ENCODE measurements around the gene UBR1. TPM values are rescaled to one million over a fixed set of nuclear protein-coding genes. Genes with fewer than 3 reads are reported as not detected.

UBR1 gene
- total RNA-seq, 1 experiment from 2014 or later, result 17.9 TPM

DNA sequence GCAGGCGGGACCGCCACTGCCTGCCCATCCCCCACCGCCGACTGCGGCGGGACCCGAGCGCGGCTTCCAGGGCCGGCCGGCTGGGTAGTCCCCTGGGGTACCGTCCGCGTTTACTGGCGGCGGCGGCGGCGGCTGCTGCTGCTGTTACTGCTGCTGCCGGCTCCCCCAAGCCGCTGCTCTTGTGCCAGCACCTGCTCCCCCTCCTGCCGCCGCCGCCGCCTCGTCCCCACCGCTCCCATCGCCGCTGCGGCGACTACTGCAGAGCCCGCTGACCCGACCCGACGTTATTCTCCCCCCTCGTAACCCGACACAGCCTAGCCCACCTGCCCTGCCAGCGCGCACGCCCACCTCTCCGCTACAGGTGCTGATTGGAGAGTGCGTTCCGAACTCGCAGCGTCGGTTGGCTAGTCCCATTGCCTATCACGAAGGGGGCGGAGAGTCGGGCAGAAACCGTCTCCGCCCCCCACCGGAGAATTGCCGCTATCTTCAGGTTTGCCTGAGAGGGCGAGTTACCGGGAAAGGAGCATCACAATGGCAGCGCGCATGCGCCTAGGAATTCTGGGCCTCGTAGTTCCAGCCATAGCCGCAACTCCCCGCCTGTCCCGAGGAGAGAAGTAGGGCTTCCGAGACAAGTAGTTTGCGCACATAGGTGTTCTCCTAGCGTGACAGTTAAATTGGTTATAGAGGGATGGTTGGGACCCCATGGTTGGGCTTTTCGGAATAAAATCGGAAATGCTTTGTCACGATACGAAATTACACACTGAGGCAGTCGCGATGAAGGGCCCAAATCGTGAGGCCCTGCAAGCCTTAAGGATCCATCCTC lies 185.1 kb downstream of the UBR1 start, which contains the start of gene TTBK2 (continued):
- TF ChIP-seq, protein P1, sequence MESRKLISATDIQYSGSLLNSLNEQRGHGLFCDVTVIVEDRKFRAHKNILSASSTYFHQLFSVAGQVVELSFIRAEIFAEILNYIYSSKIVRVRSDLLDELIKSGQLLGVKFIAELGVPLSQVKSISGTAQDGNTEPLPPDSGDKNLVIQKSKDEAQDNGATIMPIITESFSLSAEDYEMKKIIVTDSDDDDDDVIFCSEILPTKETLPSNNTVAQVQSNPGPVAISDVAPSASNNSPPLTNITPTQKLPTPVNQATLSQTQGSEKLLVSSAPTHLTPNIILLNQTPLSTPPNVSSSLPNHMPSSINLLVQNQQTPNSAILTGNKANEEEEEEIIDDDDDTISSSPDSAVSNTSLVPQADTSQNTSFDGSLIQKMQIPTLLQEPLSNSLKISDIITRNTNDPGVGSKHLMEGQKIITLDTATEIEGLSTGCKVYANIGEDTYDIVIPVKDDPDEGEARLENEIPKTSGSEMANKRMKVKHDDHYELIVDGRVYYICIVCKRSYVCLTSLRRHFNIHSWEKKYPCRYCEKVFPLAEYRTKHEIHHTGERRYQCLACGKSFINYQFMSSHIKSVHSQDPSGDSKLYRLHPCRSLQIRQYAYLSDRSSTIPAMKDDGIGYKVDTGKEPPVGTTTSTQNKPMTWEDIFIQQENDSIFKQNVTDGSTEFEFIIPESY (IDR thresholded peaks at IDR 0.05; ENCODE audit: extremely low read depth, insufficient replicate concordance, low read length), result no peak

DNA sequence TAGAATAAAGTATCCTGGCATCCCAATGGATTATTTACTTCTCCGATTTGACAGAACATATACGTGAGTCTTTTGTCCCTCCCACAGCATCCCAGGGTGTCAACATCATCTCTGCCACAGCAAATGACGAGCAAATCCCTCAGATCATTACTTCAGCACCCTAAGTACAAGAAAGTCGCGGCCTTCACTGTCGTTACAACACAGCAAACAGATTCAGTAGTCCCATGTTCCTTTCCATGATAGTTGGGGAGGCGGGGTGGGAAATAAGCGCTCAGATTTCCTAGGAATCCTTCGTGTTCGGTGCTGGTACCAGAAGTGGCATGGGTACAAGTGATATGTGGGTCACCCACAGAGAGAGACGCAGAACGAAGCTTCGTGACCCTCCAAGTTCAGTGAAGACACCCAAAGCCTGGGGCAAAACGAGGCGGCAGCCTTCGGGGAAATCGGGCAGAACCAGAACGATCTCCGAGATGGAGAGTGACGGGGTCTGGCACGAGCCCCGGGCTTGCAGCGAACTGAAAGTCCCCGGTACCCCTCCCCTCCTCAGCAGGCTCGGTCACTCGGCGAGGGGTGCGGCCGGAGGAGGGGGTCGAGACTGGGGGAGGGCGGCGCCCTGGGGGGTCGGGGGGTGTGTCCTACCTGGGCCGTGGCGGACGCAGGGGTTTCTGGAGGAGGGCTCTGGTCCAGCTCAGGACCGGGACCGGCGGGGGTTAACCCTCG lies 185.9 kb downstream of the UBR1 start:
- peak overlapping the region; percentile 46; the same call in 1 of the 2 replicates for H3K27ac ChIP-seq (ENCODE audit: low read depth, low read length)
- ATAC-seq, result no peak; the same call in 1 of the 2 replicates
- no peaks in the 10 kb centered on the region for H3K79me2 ChIP-seq (ENCODE audit: insufficient read depth, low read length)
- H2AFZ ChIP-seq (ENCODE audit: low read depth, low read length, poor library complexity, severe bottlenecking), result peak overlapping the region; percentile 65
- no peaks in the 10 kb centered on the region for H3K9me3 ChIP-seq (ENCODE audit: control insufficient read depth in 1 of 2, insufficient read depth in 1 of 2, low read depth in 1 of 2, low read length in 2 of 2)
- peak overlapping the region; percentile 75 for H3K4me3 ChIP-seq (replicated peaks in 1 of 2; ENCODE audit: low read depth in 1 of 2, low read length in 2 of 2)
- H3K4me1 ChIP-seq (ENCODE audit: control insufficient read depth in 1 of 2, insufficient read depth in 2 of 2, low read length in 2 of 2), result peaks cover 5 to 15% of the 10 kb centered on the region in 2 experiments
- H3K9me2 ChIP-seq (ENCODE audit: insufficient read depth), result no peaks in the 10 kb centered on the region
- intact Hi-C loops (cut with micrococcal nuclease), result loop anchor here (10.0 kb wide), 1 partner anchor 365 kb away; no protein-coding TSS in a partner anchor
- H3K4me2 ChIP-seq (ENCODE audit: low read length), result peak overlapping the region; percentile 97
- RAD21 ChIA-PET (ENCODE audit: low non-redundant PET in 1 of 2, low total read pairs in 2 of 2, uncharacterized antibody in 2 of 2, unreplicated experiment in 2 of 2), result no interaction called here
- no peak for DNase-seq (ENCODE audit: low read depth, low spot score)
- H3K36me3 ChIP-seq (ENCODE audit: control insufficient read depth in 1 of 2, insufficient read depth in 2 of 2, low read length in 2 of 2), result no peaks in the 10 kb centered on the region
- no TSS peak for BruUV-seq (replicated peaks)
- peak overlapping the region; percentile 53 for H3K9ac ChIP-seq (ENCODE audit: low read length)
- CTCF ChIA-PET, result no interaction called here
- TF ChIP-seq, protein P2, sequence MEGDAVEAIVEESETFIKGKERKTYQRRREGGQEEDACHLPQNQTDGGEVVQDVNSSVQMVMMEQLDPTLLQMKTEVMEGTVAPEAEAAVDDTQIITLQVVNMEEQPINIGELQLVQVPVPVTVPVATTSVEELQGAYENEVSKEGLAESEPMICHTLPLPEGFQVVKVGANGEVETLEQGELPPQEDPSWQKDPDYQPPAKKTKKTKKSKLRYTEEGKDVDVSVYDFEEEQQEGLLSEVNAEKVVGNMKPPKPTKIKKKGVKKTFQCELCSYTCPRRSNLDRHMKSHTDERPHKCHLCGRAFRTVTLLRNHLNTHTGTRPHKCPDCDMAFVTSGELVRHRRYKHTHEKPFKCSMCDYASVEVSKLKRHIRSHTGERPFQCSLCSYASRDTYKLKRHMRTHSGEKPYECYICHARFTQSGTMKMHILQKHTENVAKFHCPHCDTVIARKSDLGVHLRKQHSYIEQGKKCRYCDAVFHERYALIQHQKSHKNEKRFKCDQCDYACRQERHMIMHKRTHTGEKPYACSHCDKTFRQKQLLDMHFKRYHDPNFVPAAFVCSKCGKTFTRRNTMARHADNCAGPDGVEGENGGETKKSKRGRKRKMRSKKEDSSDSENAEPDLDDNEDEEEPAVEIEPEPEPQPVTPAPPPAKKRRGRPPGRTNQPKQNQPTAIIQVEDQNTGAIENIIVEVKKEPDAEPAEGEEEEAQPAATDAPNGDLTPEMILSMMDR (IDR thresholded peaks at IDR 0.05 in 2 of 3, conservative IDR thresholded peaks at IDR 0.05 in 1 of 3; ENCODE audit: borderline replicate concordance in 1 of 3, insufficient read depth in 1 of 3, low read depth in 2 of 3, low read length in 2 of 3), result no peak
- no peak for TF ChIP-seq POLR2A (IDR thresholded peaks at IDR 0.05; ENCODE audit: borderline replicate concordance, extremely low read depth, insufficient read depth, insufficient read length)
- TF ChIP-seq, protein P3, sequence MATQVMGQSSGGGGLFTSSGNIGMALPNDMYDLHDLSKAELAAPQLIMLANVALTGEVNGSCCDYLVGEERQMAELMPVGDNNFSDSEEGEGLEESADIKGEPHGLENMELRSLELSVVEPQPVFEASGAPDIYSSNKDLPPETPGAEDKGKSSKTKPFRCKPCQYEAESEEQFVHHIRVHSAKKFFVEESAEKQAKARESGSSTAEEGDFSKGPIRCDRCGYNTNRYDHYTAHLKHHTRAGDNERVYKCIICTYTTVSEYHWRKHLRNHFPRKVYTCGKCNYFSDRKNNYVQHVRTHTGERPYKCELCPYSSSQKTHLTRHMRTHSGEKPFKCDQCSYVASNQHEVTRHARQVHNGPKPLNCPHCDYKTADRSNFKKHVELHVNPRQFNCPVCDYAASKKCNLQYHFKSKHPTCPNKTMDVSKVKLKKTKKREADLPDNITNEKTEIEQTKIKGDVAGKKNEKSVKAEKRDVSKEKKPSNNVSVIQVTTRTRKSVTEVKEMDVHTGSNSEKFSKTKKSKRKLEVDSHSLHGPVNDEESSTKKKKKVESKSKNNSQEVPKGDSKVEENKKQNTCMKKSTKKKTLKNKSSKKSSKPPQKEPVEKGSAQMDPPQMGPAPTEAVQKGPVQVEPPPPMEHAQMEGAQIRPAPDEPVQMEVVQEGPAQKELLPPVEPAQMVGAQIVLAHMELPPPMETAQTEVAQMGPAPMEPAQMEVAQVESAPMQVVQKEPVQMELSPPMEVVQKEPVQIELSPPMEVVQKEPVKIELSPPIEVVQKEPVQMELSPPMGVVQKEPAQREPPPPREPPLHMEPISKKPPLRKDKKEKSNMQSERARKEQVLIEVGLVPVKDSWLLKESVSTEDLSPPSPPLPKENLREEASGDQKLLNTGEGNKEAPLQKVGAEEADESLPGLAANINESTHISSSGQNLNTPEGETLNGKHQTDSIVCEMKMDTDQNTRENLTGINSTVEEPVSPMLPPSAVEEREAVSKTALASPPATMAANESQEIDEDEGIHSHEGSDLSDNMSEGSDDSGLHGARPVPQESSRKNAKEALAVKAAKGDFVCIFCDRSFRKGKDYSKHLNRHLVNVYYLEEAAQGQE (IDR thresholded peaks at IDR 0.05; ENCODE audit: low read depth), result no peak
- TF ChIP-seq, protein P4, sequence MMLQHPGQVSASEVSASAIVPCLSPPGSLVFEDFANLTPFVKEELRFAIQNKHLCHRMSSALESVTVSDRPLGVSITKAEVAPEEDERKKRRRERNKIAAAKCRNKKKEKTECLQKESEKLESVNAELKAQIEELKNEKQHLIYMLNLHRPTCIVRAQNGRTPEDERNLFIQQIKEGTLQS (IDR thresholded peaks at IDR 0.05), result no peak
- TF ChIP-seq SP1 (IDR thresholded peaks at IDR 0.05; ENCODE audit: low read depth), result no peak
- no peak for TF ChIP-seq ELF1 (IDR thresholded peaks at IDR 0.05; ENCODE audit: borderline replicate concordance, low read depth)
- no peak for TF ChIP-seq RAD21 (IDR thresholded peaks at IDR 0.05; ENCODE audit: low read depth)
- no peaks in the 10 kb centered on the region for H4K20me1 ChIP-seq (ENCODE audit: insufficient read depth)
- POLR2A ChIA-PET, result no interaction called here
- no peaks in the 10 kb centered on the region for H3K27me3 ChIP-seq (ENCODE audit: insufficient read depth, low read length)

Measured in HCT116 (cell line).